HG03520 (cell line): ENCODE measurements around the gene TNFSF10.

Source experiments
- ATAC-seq: cut with Tn5 transposase; IDR thresholded peaks from one replicate; pipeline ENCODE4 v1.9.1; 2021; ENCODE audit warnings: mild to moderate bottlenecking, moderate library complexity; ENCODE audit not compliant: unreplicated experiment

Gene TNFSF10

GRCh38 chr3:172461530-172462138, 61.6 kb downstream of the TNFSF10 start:
- no peak for ATAC-seq

- no peak for ATAC-seq
Measured at GRCh38 chr3:172456404-172456803, 66.8 kb downstream of the TNFSF10 start.
